GM18526 (cell line): ENCODE results near the gene ZNF215.

Source experiments
- POLR2A ChIP-seq: IDR thresholded peaks from 3 replicates; pipeline ENCODE4 v1.6.1; 2011; ENCODE audit not compliant: insufficient read length; ENCODE audit errors: extremely low read depth

The ZNF215 gene

GRCh38 chr11:6928916-6929315 is 2.7 kb downstream of the ZNF215 start:
- TF ChIP-seq POLR2A = no peak

- TF ChIP-seq POLR2A = no peak
These were observed 5.0 kb downstream of the ZNF215 start for GRCh38 chr11:6931146-6931713.

GRCh38 chr11:6932145-6932544 is 5.9 kb downstream of the ZNF215 start:
- TF ChIP-seq POLR2A = no peak

DNA sequence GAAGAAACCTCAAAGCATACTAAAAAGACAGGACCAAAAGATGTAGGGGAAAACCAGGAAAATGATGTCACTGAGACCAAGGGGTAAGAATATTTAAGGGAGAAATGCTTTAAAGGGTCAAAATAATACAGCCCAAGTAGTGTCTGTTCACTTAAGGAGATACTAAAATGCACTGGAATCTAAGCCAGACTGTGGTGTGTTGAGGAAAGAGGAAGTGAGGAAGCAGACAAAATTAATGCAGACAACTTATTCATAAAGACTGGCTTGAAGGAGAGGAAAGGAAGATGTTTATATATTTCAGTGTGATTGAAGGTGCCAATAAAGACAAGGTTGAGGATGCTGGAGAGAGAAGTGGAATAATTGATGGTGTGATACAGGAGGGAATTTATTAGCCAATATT is 15.7 kb downstream of the ZNF215 start:
- no peak for TF ChIP-seq POLR2A

DNA sequence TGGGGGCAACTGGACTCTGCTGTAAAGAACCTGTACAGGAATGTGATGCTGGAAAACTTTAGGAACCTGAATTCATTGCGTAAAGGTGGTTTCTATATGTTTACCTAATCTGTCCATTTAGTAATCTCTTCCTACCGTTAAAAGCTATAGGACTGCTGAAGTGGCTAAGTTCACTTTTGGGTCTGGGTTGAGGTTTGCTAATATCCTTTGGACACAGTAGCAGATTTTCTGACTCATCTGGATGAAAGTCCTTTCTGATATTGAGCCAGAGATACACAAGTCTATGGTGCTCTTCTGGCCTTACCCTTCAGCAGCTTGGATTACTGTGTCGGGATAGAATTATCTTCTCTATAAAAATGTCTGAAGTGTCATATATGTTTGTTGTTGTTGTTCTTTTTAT is 16.9 kb downstream of the ZNF215 start:
- TF ChIP-seq POLR2A = no peak

- TF ChIP-seq POLR2A = no peak
These were observed 35.9 kb downstream of the ZNF215 start for GRCh38 chr11:6962141-6962540.

DNA sequence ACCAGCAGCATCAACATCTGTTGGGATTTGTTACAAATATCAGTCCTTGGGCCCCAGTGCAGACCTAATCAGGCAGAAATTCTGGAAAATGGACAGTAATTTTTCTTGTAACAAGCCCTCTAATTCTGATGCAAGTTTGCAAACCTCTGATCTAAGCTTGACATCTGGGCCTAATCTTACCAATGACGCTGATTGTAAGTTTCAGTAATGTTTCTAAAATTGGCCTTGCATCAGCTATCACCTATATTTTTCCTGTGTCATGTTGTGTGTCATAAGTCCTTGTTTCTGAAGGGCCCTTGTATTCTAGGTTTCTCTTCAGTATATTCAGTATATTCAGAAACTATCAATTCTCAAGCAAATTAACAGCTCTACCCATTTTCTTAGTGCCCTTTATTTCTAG is 36.4 kb downstream of the ZNF215 start:
- TF ChIP-seq POLR2A = no peak

- TF ChIP-seq POLR2A = no peak
These were observed 42.6 kb downstream of the ZNF215 start for GRCh38 chr11:6968816-6969215.

DNA sequence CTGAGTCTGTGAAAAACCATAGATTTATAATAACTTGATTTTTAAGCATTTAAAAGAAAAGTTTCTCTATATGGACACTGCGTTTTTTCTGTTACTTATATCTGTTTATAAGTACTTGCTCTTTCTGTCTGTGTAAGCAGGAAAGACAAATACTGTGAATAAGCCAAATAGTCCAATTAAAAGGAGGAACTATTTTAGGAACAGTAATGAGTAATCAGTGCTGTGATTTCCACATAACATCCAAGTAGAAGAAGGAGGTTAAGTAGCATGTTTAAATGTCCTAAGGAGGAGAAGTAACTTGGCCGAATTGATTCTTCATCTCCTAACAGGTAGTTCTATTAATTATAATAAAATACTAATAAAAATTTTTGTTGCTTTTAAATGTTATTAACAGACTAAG is 53.1 kb downstream of the ZNF215 start:
- no peak for TF ChIP-seq POLR2A

DNA sequence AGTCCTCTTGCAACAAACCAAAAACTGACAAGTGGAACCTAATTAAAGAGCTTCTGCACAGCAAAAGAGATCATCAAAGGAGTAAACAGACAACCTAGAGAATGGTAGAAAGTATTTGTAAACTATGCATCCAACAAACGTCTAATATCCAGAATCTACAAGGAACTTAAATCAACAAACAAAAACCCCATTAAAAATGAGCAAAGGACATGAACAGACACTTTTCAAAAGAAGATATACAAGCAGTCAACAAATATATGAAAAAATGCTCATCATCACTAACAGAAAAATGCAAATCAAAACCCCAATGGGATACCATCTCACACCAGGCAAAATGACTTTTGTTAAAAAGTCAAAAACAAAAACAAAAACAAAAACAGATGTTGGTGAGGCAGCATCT is 60.3 kb downstream of the ZNF215 start:
- no peak for TF ChIP-seq POLR2A

DNA sequence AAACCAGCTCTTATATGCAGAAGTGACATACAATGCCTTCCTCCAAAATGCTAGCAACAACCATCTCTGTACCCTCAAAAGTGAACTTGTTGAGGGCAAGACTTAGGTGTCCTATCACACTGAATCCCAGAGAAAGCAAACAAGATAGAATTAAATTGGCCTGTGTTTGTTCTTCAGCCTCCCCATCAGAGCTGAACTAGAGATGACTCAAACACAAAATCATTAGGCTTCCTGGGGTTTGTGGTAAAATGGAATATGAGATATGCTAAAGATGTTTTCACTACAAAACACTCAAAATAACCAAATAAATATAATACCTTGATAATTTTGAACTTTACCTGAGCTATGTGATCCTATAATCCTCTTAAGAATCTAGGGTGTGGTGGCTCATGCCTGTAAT is 62.3 kb downstream of the ZNF215 start:
- TF ChIP-seq POLR2A = no peak

DNA sequence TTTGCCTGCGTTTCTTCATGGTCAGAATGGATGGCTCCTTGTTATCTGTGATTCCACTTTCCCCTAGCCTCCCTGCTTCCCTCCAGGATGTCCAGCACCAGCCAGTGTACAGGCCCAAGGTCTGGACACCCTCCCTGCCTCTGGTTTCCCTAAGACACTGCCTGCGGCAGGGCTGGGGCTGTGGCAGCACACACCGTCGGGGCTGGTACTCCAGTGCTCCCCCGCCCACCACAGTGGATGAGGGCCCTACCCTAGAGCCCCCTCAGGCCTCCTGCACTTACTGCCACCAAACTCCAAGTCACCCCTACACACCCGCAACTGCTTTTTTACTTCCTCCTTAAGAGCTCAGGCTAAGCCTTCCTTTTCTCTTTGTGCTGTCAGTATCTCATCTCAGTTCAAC is 65.0 kb downstream of the ZNF215 start:
- TF ChIP-seq POLR2A = no peak

DNA sequence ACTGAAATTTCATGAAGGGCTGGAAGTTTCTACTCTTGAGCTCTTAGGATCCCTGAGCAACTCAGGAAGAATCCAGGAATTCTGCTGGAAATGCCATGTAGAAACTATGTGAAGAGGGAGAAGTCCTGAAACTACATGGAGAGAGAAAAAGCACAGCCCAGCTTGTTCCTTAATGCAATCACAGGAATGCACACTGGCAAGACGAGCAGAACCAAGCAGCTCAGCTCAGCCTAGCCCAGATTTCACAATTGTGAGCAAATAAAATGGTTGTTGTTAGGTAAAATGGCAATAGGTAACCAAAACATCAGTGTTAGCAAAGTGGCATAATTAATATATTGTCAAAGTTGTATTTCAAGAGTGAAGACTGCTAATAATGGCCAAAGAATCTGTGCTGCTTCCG is 65.8 kb downstream of the ZNF215 start:
- no peak for TF ChIP-seq POLR2A

GRCh38 chr11:6992457-6993417 is 66.5 kb downstream of the ZNF215 start:
- no peak for TF ChIP-seq POLR2A

GRCh38 chr11:6995703-6996102 is 69.5 kb downstream of the ZNF215 start:
- no peak for TF ChIP-seq POLR2A

DNA sequence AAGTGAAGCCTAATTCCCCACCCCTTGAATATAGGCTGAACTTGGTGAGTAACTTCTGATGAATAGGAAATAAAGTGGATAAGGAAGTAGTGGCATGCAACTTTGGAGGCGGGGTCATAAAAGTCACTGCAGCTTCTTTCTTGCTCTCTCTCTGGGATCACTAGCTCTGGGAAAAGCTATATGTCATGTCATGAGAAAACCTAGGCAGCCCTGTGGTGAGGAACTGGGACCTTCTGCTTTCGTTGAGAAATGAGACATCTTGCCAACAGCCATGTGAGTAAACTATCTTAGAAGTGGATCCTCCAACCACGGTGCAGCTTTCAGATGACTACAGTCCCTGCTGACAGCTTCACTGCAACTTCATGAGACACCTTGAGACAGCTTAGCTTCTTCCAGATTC is 78.3 kb downstream of the ZNF215 start:
- no peak for TF ChIP-seq POLR2A
